GM23248 (cell line): ENCODE data around the gene RAB8A.

Experiments used
- EZH2 ChIP-seq: fragments of 200-600 bp; sonication (generic); IDR thresholded peaks from 2 replicates; pipeline ENCODE4 v1.6.1; 2018; ENCODE audit warnings: antibody characterized with exemption, mild to moderate bottlenecking; ENCODE audit not compliant: insufficient read depth, poor library complexity, severe bottlenecking
- EZH2phosphoT487 ChIP-seq: fragments of 200-600 bp; sonication (generic); IDR thresholded peaks from 2 replicates; pipeline ENCODE4 v1.6.1; 2018; ENCODE audit warnings: antibody characterized with exemption, moderate library complexity, mild to moderate bottlenecking, low read depth; ENCODE audit not compliant: insufficient read depth

DNA sequence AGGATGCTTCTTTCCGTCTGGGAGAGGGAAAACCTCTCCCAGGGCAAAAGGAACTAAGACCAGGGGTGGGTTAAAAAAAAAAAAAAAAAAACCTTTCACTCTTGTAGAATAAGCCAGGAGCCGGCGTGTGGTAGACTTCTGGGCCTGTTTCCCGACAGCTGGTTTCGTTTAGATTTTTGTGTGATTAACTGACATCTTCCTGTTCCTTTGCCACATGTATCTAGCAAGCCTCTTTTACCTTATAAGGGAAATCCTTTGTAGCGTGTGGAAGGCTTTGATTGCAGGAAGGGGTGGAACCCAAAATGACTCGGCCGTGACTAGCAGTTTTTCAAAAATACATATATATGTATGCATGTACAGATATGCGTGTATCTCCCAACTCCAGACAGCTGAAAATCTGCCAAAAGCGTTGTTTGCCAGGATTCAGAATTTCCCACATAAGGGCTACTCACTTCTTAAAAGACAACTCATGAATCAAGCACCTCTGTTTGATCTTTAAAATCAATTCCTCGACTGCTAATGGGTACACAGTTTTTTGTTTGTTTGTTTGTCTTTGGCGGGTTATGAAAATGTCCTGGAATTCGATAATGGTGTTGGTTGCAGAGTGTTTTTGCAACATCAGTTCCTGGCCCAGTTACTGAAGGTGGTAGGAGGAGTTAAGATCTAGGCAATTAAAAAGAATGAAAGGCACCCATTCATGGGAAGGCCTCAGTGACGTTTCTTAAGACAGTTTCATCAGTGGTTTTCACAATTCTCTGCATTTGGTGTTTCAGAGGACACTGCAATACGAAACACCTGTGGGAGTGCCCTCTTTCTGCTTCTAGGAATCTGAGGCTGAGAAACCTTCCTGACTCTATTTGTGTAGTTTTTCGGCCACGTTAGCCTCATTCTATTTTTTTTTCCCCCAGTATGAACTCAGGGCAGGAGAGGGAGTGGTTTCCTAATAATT, 32.7 kb upstream of the RAB8A start:
- TF ChIP-seq EZH2 (no peak), EZH2phosphoT487 (0 out of 2 replicates have a peak, but pooled peaks have one; percentile 49)
